ENCODE data around the gene PRKAR1B.
A peak's percentile ranks its signal among the peaks of the same experiment; 100 is the strongest.

The PRKAR1B gene

DNA sequence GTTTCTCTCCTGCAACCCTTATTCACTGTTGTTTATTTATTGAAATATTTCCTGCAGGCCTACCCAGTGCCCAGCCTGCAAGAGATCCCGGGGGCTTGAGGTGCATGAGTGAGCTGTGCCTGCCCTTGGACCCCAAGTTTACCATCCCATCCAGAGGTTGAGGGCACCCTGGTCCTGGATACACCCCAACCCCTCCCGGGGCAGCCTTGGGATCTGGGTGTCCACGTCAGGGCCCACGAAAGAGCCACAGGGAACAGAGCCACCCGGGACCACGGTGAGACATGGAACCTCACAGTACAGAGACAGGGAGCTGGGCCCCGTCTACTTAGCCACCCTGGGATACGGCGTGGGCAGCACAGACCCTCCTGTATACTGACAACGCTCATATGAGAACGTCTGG, 178.7 kb downstream of the PRKAR1B start:
- no peak overlapping the region for H3K4me3 Mint-ChIP-seq
- peaks cover 10% of the 10 kb centered on the region for H3K9me3 Mint-ChIP-seq
- H3K4me1 Mint-ChIP-seq: peaks cover 7% of the 10 kb centered on the region
- TF ChIP-seq CTCF (IDR thresholded peaks at IDR 0.05): no peak
- peaks cover 24% of the 10 kb centered on the region for H3K36me3 Mint-ChIP-seq (ENCODE audit: low read depth)
- peak overlapping the region; percentile 94 for H3K27ac Mint-ChIP-seq
- H3K27me3 Mint-ChIP-seq (ENCODE audit: low read depth, poor library complexity): no peaks in the 10 kb centered on the region
- no peak for DNase-seq

GRCh38 chr7:545470-545869, 181.6 kb downstream of the PRKAR1B start:
- H3K27me3 Mint-ChIP-seq (ENCODE audit: low read depth, poor library complexity): peaks cover 4% of the 10 kb centered on the region
- H3K4me3 Mint-ChIP-seq: no peak overlapping the region

DNA sequence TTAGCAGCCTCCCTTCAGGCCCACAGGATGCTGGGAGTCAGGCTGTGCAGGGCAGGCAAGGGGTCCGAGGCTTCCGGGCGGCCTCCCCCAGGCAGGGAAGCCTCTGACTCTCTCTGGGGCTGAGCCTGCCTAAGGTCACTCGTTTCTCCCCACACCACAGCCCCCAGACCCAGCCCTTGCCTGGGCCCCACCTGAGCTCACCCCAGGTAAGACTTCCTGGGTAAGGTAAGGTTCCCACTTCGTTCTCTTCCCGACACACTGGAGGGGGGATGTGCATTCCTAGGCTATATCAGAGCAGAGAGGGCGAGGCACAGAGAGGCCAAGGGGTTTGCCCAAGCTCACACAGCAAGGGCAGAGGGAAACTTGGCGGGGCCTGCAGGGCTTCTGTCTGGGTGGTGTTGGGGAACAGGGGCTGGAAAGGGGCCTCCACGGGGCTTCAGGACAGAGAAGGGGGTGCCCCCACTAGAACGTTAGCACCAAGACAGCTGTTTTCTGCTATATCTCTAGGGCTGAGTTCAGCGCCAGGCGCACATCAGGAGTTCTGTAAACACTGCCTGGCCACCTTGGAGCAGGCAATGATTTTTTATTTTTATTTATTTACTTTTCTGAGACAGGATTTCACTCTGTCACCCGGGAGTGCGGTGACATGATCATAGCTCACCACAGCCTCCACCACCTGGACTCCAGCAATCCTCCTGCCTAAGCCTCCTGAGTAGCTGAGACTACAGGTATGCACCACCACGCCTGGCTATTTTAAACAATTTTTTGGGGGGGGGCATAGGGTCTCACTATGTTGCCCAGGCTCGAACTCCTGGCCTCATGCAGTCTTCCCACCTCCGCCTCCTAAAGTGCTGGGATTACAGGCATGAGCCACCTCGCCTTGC, 182.5 kb downstream of the PRKAR1B start:
- Mint-ChIP-seq H3K36me3 (ENCODE audit: low read depth) (peaks cover 24% of the 10 kb centered on the region), H3K4me1 (peaks cover 32% of the 10 kb centered on the region), H3K27me3 (ENCODE audit: low read depth, poor library complexity) (peaks cover 4% of the 10 kb centered on the region), H3K4me3 (no peak overlapping the region), H3K9me3 (peaks cover 10% of the 10 kb centered on the region), H3K27ac (no peak overlapping the region)
- TF ChIP-seq CTCF (IDR thresholded peaks at IDR 0.05): no peak
- no peak for DNase-seq

More at GRCh38 chr7:545470-545869, 181.6 kb downstream of the PRKAR1B start:
- TF ChIP-seq CTCF (IDR thresholded peaks at IDR 0.05): no peak
- Mint-ChIP-seq H3K27ac (no peak overlapping the region), H3K9me3 (peaks cover 10% of the 10 kb centered on the region), H3K36me3 (ENCODE audit: low read depth) (peaks cover 24% of the 10 kb centered on the region), H3K4me1 (peaks cover 26% of the 10 kb centered on the region)
- DNase-seq: no peak

GRCh38 chr7:543501-544337, 183.4 kb downstream of the PRKAR1B start:
- peaks cover 17% of the 10 kb centered on the region for H3K36me3 Mint-ChIP-seq (ENCODE audit: low read depth)
- no peak for DNase-seq
- peaks cover 4% of the 10 kb centered on the region for H3K27me3 Mint-ChIP-seq (ENCODE audit: low read depth, poor library complexity)
- H3K4me1 Mint-ChIP-seq: peaks cover 32% of the 10 kb centered on the region
- TF ChIP-seq CTCF (IDR thresholded peaks at IDR 0.05): no peak
- H3K27ac Mint-ChIP-seq: no peak overlapping the region
- peaks cover 10% of the 10 kb centered on the region for H3K9me3 Mint-ChIP-seq
- no peak overlapping the region for H3K4me3 Mint-ChIP-seq

DNA sequence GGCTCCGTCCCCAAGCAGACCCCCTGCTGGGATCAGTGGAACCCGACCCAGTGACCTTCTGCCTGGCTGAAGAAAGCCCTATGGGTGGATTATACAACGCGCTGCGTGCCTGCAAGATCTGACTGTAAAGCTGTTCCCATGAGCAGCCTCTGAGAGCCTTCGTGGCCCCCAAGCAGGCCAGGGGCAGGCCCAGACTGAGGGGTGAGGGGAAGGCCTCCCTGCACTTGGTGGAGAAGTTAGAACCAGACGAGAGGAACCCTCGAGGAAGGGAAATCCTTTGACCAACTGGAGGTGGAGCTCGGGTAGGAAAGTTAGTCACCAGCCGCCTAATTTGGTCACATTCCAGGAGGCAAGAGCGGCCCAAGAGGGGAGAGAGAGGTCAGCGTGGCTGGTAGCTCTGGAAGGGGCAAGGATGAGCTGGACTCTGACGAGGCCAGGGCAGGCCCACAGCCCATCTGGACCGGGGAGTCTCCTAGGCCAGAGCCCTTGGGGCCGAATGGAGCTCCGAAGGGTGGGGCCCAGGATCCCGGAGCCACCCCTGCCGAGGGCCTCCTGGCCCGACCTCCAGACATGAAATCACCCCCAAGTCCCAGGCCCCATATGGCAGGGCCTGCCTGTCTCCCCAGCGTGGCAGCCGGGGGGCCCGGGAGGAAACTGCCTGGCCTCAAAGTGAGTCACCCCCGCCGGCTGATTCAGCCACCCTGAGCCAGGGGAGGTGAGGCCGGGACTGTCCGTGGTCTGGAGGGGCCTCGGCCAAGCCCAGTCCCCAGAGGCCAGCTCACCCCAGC, 184.2 kb downstream of the PRKAR1B start:
- Mint-ChIP-seq H3K9me3 (peaks cover 10% of the 10 kb centered on the region), H3K4me3 (no peak overlapping the region), H3K27ac (peak overlapping the region; percentile 96), H3K4me1 (peaks cover 31% of the 10 kb centered on the region), H3K27me3 (ENCODE audit: low read depth, poor library complexity) (peaks cover 4% of the 10 kb centered on the region), H3K36me3 (ENCODE audit: low read depth) (peaks cover 12% of the 10 kb centered on the region)
- no peak for DNase-seq
- no peak for TF ChIP-seq CTCF (IDR thresholded peaks at IDR 0.05)
